Frontal cortex (tissue), 4 donors: Measurements from ENCODE around the gene SCYGR3. TPM values are rescaled to one million over a fixed set of nuclear protein-coding genes. Genes with fewer than 3 reads are reported as not detected.
"Not testable (repeated sequence)": the region's sequence is repeated elsewhere in the genome, so short reads cannot be mapped to it uniquely, and the experiment has no call there.

Source experiments
- DNase-seq, 2 donors: peaks; one replicate each; pipeline ENCODE4 v3.0.0; 2012; ENCODE audit warnings: low spot score in 2 of 2
- FAIRE-seq: peaks from 2 replicates; lab custom pipeline; 2012; peaks lifted over from hg19 to GRCh38; lab: Jason Lieb, UNC
- total RNA-seq: library from RNA; depleted of rRNA; stranded (reverse); fragments of >200 nt; gene quantifications from one replicate; pipeline ENCODE4 v1.2.3, GENCODE V29; 2014
- donor health status: control.
- donor health status: control.
- donor health status: control.

Gene SCYGR3
- total RNA-seq, 1 donor from 2014 or later = not detected

DNA sequence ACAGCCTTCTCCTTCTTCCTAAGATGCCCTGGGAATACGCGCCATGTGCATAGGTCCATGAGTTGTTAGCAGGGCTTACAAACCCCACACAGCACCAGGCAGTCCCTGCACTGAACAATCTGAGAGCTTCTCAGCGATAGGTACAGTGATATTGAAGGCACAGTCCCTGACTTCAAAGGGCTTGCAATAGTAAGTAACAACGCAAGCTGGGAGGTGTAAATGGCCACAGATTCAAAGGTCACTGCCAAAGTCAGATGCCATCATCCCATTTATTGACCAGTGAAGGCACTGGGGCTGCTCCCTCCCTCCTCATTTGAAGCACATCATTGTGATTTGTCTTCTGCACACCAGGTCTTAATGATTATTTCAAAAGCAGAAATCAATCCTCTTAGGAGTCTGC, 541 bp upstream of the SCYGR3 start:
- FAIRE-seq = no peak
- no peak for DNase-seq

GRCh38 chr2:227614246-227614645, 394 bp downstream of the SCYGR3 start:
- FAIRE-seq = no peak
- no peak for DNase-seq

GRCh38 chr2:227613272-227613660, 1.4 kb downstream of the SCYGR3 start:
- DNase-seq = no peak
- FAIRE-seq = no peak

GRCh38 chr2:227612546-227613271, 1.9 kb downstream of the SCYGR3 start:
- no peak for FAIRE-seq

DNA sequence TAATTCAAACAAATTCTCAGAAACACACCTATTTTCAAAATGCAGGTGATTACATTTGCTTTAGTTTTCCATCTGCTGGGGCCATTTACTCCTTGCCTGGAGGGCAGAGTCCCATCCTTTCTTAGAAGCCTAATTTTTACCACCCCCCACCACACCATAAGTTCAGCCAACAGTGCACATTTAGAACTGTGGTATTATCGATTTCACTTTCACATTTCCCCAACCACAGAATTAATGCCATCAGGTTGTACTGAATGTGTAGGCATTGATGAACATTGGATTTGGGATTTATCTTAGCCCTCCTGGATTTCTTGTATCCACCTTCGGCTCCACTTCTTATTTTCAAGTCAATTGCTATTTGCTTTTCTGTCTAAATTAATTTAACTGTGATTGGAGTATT, 4.5 kb downstream of the SCYGR3 start:
- FAIRE-seq = no peak
- DNase-seq = no peak

More at GRCh38 chr2:227612546-227613271, 1.9 kb downstream of the SCYGR3 start:
- no peak for DNase-seq

GRCh38 chr2:227608561-227609338, 5.9 kb downstream of the SCYGR3 start:
- DNase-seq (no peak), FAIRE-seq (no peak)

- no peak for FAIRE-seq
Measured at GRCh38 chr2:227607941-227608340, 6.7 kb downstream of the SCYGR3 start.

DNA sequence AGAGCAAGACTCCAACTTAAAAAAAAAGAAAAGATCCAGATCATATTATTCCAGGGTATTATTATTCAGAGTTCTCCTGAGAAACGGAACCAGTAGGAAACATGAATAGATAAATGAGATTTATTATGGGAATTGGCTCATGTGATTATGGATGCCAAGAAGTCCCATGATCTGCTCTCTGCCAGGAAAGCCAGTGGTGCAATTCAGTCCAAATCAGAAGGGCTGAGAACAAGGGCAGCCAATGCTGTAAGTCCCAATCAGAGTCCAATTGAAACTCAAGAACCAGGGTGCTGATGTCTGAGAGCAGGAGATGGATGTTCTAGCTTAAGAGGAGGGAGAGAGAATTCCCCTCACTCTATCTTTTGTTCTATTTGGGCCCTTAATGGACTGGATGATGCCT, 8.2 kb downstream of the SCYGR3 start:
- FAIRE-seq (no peak), DNase-seq (no peak)

More at GRCh38 chr2:227607941-227608340, 6.7 kb downstream of the SCYGR3 start:
- DNase-seq = no peak

DNA sequence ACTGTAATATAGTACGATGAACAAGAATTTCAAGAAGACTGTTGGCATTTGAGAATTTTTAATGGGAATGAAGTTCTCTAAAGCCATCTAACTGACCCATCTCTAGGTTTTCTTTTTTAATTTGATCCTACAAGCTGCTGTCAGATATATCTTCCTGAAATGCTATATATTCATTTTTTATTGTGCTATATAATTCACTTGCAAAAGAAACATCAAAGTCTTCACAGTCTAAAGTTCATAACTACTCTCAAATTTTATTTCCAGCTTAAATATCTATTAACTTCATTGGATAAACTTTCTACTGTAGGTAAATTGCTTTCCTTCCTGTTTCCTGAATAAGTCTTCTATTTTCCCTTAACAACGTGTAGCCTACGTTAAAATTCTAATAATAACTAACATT, 12.3 kb downstream of the SCYGR3 start:
- FAIRE-seq = no peak
- DNase-seq = no peak

GRCh38 chr2:227598835-227599503, 15.7 kb downstream of the SCYGR3 start, which contains the start of gene SCYGR2:
Gene SCYGR2, plus strand, starts transcription at chr2:227598893. Its CDS starts 0 bp downstream, at chr2:227598893.
- FAIRE-seq, DNase-seq: not testable (repeated sequence)

DNA sequence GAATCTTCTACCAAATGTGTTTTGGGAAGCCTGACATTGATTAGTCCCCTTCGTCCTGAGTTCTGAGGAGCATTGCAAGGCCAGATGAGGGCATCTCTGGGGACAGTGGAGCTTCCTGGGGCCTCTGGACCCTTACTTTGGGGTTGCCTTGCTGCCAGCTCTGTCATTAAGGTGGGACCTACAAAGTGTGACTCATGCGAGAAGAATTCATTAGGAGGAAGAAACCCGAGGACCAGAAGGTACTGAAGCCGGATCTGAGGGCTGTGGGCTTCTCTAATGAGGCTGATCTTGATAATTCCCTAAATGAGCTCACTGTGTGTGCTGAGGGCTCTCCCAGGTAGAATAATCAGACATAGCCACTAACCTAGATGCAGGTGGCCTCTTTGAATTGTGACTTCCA, 16.6 kb downstream of the SCYGR3 start:
- FAIRE-seq (no peak), DNase-seq (no peak)

GRCh38 chr2:227597036-227597435, 17.6 kb downstream of the SCYGR3 start:
- FAIRE-seq (no peak), DNase-seq (no peak)

DNA sequence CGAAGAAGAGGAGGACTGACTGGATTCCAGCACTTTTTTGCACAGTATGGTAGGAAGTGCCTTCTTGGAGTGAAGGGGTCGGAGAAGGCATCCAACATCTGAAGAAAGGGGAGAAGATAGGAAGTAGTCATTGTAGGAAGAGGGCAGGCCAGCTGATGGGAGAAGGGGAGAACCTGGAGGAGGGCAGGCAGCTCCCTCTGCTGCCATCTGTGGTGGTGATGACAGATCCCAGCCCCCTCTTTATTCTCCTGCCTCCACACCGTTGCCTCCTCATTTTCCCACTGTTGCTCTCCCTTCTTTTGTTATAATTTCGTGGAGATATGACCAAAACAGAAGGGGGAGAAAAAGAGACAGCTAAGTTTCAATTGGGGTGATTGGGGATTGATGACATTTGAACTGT, 18.8 kb downstream of the SCYGR3 start:
- FAIRE-seq (no peak), DNase-seq (no peak)

DNA sequence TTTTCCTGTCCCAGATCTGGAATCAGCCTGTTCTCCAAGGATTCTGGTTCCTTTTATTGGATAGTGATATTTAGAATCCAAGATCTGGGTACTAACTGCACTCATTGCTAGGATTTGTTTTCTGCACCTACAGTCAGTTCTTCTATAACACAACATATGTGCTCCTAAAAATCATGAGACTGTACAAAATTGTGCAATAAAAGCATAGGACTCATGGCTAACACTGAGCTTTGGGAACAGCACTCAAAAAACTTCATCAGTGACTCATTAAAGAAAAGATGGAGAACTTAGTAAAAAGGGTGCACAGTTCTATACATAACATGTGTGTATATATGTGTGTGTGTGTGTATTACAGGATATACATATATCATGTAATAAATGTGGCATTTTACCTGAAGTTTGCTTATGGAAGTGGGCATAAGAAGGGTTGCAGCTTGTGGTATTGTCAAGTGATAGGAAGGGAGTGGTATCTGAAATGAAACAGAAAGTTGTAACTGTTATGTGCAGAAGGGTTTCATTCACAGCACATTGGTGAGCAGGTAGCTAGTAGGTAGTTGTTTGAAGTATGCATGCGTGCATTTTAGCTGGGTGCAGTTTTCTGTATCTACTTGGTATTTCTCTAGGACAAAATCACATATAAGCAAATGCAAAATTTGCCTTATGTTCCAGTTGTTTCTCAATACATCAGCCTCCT, 21.8 kb downstream of the SCYGR3 start:
- DNase-seq = no peak
- no peak for FAIRE-seq

GRCh38 chr2:227582369-227582768, 32.3 kb downstream of the SCYGR3 start:
- no peak for FAIRE-seq

GRCh38 chr2:227579791-227580190, 34.8 kb downstream of the SCYGR3 start:
- no peak for DNase-seq
- no peak for FAIRE-seq

More at GRCh38 chr2:227582369-227582768, 32.3 kb downstream of the SCYGR3 start:
- no peak for DNase-seq

DNA sequence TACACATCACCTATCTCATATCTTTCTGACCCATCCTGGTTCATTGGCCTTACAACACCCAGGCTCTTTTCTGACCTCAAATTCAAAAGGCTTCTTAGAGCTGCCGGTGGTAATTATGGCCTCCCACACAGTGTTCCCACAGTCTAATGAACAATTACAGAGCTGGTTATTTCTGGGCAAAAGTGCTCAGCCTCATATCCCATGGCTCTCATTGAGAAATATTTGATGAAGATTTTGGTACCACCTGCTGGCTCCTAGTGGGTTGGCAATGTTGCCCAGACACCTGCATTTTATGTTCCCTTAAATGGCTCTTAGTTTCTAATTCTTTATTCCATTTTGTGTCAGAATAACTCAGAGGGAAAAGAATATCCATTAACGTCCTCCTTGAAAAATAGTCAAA, 36.0 kb downstream of the SCYGR3 start:
- FAIRE-seq = no peak
- no peak for DNase-seq

GRCh38 chr2:227577555-227577954, 37.1 kb downstream of the SCYGR3 start:
- DNase-seq (no peak), FAIRE-seq (no peak)

- no peak for FAIRE-seq
- DNase-seq = no peak
Measured at GRCh38 chr2:227576812-227577211, 37.8 kb downstream of the SCYGR3 start.

- DNase-seq (no peak), FAIRE-seq (no peak)
Measured at GRCh38 chr2:227576110-227576509, 38.5 kb downstream of the SCYGR3 start.
